H1 (cell line): Measurements from ENCODE around the gene KLF6. TPM values are rescaled to one million over a fixed set of nuclear protein-coding genes. Genes with fewer than 3 reads are reported as not detected.

Source experiments
- CTCF ChIA-PET: fragments of 300-600 bp; sonication (Branson Sonifier 250); formaldehyde crosslinking; loops from one replicate; lab custom pipeline; 2021; ENCODE audit not compliant: partially characterized antibody; lab: Charles Lee
- POLR2A ChIA-PET: fragments of 300-600 bp; sonication (Branson Sonifier 250); formaldehyde crosslinking; loops from one replicate; lab custom pipeline; 2021; ENCODE audit warnings: inconsistent platforms; ENCODE audit not compliant: partially characterized antibody; lab: Charles Lee
- DNase-seq, 2 experiments: peaks; one replicate each; pipeline versions ENCODE4 v3.0.0 to v3.0.0-alpha.2; 2010 to 2022; ENCODE audit warnings: low spot score in 2 of 2, low read depth in 1 of 2, mixed read lengths in 1 of 2
- FAIRE-seq: peaks from 2 replicates; lab custom pipeline; 2011; peaks lifted over from hg19 to GRCh38; lab: Jason Lieb, UNC
- H2AFZ ChIP-seq: 2 replicates; pipeline ENCODE4 v1.8.1; 2012; ENCODE audit warnings: low read length, inconsistent platforms
- H2AK5ac ChIP-seq: 2 replicates; pipeline ENCODE4 v1.6.1; 2013; ENCODE audit warnings: low read depth, low read length
- H2BK120ac ChIP-seq: replicated peaks from 2 replicates; pipeline ENCODE3; 2013; ENCODE audit warnings: low read depth, low read length, inconsistent platforms
- H2BK12ac ChIP-seq: 2 replicates; pipeline ENCODE4 v1.6.1; 2013; ENCODE audit warnings: low read depth, low read length
- H2BK15ac ChIP-seq: 2 replicates; pipeline ENCODE4 v1.6.1; 2013; ENCODE audit warnings: low read length
- H2BK20ac ChIP-seq: 2 replicates; pipeline ENCODE4 v1.6.1; 2013; ENCODE audit warnings: low read length
- H2BK5ac ChIP-seq: 2 replicates; pipeline ENCODE4 v1.6.1; 2013; ENCODE audit warnings: low read depth, low read length
- H3K14ac ChIP-seq: 2 replicates; pipeline ENCODE4 v1.6.1; 2013; ENCODE audit warnings: inconsistent platforms; ENCODE audit not compliant: insufficient read length
- H3K18ac ChIP-seq: 2 replicates; pipeline ENCODE4 v1.6.1; 2013; ENCODE audit warnings: low read length; ENCODE audit errors: extremely low read depth
- H3K23ac ChIP-seq: 2 replicates; pipeline ENCODE4 v1.6.1; 2013; ENCODE audit warnings: inconsistent platforms; ENCODE audit not compliant: insufficient read length
- H3K23me2 ChIP-seq: 2 replicates; pipeline ENCODE4 v1.6.1; 2013; ENCODE audit warnings: low read depth, low read length
- H3K27ac ChIP-seq: 2 replicates; pipeline ENCODE4 v1.6.1; 2011; ENCODE audit warnings: low read depth, low read length, inconsistent platforms
- H3K27me3 ChIP-seq, 4 experiments: replicated peaks in 1 of 4; 1 replicate in 1 of 4; 2 replicates in 3 of 4; pipeline versions ENCODE4 v1.6.1 to v1.8.1; 2011 to 2013; ENCODE audit warnings: low read length in 3 of 4, mild to moderate bottlenecking in 3 of 4, inconsistent platforms in 2 of 4, mixed read lengths in 2 of 4, moderate library complexity in 1 of 4; ENCODE audit not compliant: control insufficient read depth in 3 of 4, insufficient read depth in 3 of 4; ENCODE audit errors: extremely low read depth in 1 of 4
- H3K36me3 ChIP-seq, 4 experiments: 2 replicates each; pipeline versions ENCODE4 v1.6.1 to v1.8.1; 2011 to 2013; ENCODE audit warnings: mild to moderate bottlenecking in 4 of 4, low read length in 3 of 4, moderate library complexity in 2 of 4, control low read depth in 1 of 4, inconsistent platforms in 1 of 4; ENCODE audit not compliant: insufficient read depth in 4 of 4, control insufficient read depth in 2 of 4
- H3K4ac ChIP-seq: replicated peaks from 2 replicates; pipeline ENCODE3; 2013; ENCODE audit warnings: low read length, low read depth, mixed read lengths, inconsistent platforms; ENCODE audit not compliant: insufficient read length
- H3K4me1 ChIP-seq, 4 experiments: replicated peaks in 1 of 4; 1 replicate in 1 of 4; 2 replicates in 3 of 4; pipeline versions ENCODE4 v1.6.1 to v1.8.1; 2011 to 2013; ENCODE audit warnings: low read length in 3 of 4, inconsistent platforms in 2 of 4, mixed read lengths in 1 of 4; ENCODE audit not compliant: insufficient read depth in 4 of 4, control insufficient read depth in 3 of 4
- H3K4me2 ChIP-seq, 2 experiments: 2 replicates each; pipeline versions ENCODE4 v1.6.1 to v1.8.1; 2011 to 2013; ENCODE audit warnings: low read depth in 2 of 2, low read length in 2 of 2, control low read depth in 1 of 2, inconsistent platforms in 1 of 2, mild to moderate bottlenecking in 1 of 2; ENCODE audit not compliant: insufficient read depth in 1 of 2
- H3K4me3 ChIP-seq, 4 experiments: fragments of 200-600, 300-600 bp in 1 of 4; sonication (generic), shearing (Covaris generic), sonication (Bioruptor Twin) in 1 of 4; 2 replicates each; pipeline versions ENCODE4 v1.5.1 to v1.8.1; 2011 to 2016; ENCODE audit warnings: low read length in 4 of 4, low read depth in 3 of 4, control low read depth in 2 of 4, inconsistent platforms in 2 of 4, mild to moderate bottlenecking in 2 of 4, mixed read lengths in 1 of 4, moderate library complexity in 1 of 4; ENCODE audit not compliant: insufficient read depth in 2 of 4; ENCODE audit errors: extremely low read depth in 1 of 4
- H3K56ac ChIP-seq: replicated peaks from 2 replicates; pipeline ENCODE3; 2013; ENCODE audit warnings: low read depth, mild to moderate bottlenecking, mixed read lengths, low read length, inconsistent platforms; ENCODE audit not compliant: insufficient read length
- H3K79me1 ChIP-seq: 2 replicates; pipeline ENCODE4 v1.6.1; 2013; ENCODE audit warnings: low read depth, low read length, control low read depth
- H3K79me2 ChIP-seq, 2 experiments: 2 replicates each; pipeline versions ENCODE4 v1.6.1 to v1.8.1; 2012 to 2013; ENCODE audit warnings: low read length in 2 of 2, mild to moderate bottlenecking in 2 of 2, inconsistent platforms in 1 of 2; ENCODE audit not compliant: insufficient read depth in 2 of 2, control insufficient read depth in 1 of 2
- H3K9ac ChIP-seq, 4 experiments: replicated peaks in 1 of 4; 1 replicate in 1 of 4; 2 replicates in 3 of 4; pipeline versions ENCODE4 v1.6.1 to v1.8.1; 2011 to 2013; ENCODE audit warnings: low read depth in 3 of 4, low read length in 3 of 4, control low read depth in 2 of 4, mild to moderate bottlenecking in 2 of 4, moderate library complexity in 2 of 4, inconsistent platforms in 1 of 4; ENCODE audit errors: extremely low read depth in 1 of 4
- H3K9me3 ChIP-seq, 2 experiments: 2 replicates each; pipeline versions ENCODE4 v1.6.1 to v1.8.1; 2012 to 2013; ENCODE audit warnings: mild to moderate bottlenecking in 2 of 2, moderate library complexity in 2 of 2, control low read depth in 1 of 2, inconsistent platforms in 1 of 2, low read depth in 1 of 2, low read length in 1 of 2, mixed read lengths in 1 of 2; ENCODE audit not compliant: insufficient read depth in 2 of 2
- H4K20me1 ChIP-seq, 2 experiments: replicated peaks in 1 of 2; 2 replicates each; pipeline versions ENCODE3 to v1.8.1; 2011 to 2013; ENCODE audit warnings: inconsistent platforms in 2 of 2, low read length in 2 of 2, mild to moderate bottlenecking in 1 of 2; ENCODE audit not compliant: insufficient read depth in 2 of 2, control insufficient read depth in 1 of 2
- H4K5ac ChIP-seq: 2 replicates; pipeline ENCODE4 v1.6.1; 2013; ENCODE audit warnings: low read length, low read depth, mixed read lengths, inconsistent platforms; ENCODE audit not compliant: insufficient read length
- H4K8ac ChIP-seq: 2 replicates; pipeline ENCODE4 v1.8.0; 2013; ENCODE audit warnings: mild to moderate bottlenecking, moderate library complexity, low read length, inconsistent platforms; ENCODE audit not compliant: insufficient read depth; ENCODE audit errors: extremely low read depth
- H4K91ac ChIP-seq: replicated peaks from 2 replicates; pipeline ENCODE3; 2013; ENCODE audit warnings: low read length, mixed read lengths, inconsistent platforms; ENCODE audit not compliant: insufficient read length
- CBX5 ChIP-seq: fragments of 300-800, 300-1000 bp; sonication (generic); IDR thresholded peaks from 2 replicates; pipeline ENCODE4 v1.7.1; 2016; ENCODE audit warnings: antibody characterized with exemption, low read length, low read depth
- HDAC6 ChIP-seq: IDR thresholded peaks from one replicate; pipeline ENCODE4 v1.7.1; 2012; ENCODE audit warnings: low read depth, mild to moderate bottlenecking, inconsistent platforms, low read length, moderate library complexity
- JUN ChIP-seq: IDR thresholded peaks from 2 replicates; pipeline ENCODE4 v1.6.1; 2011; ENCODE audit warnings: low read depth, mild to moderate bottlenecking, improper control_type of control experiment, low read length
- KDM4A ChIP-seq: IDR thresholded peaks from one replicate; pipeline ENCODE4 v1.7.1; 2012; ENCODE audit warnings: low read depth, mild to moderate bottlenecking, moderate library complexity, low read length, inconsistent platforms; ENCODE audit not compliant: severe bottlenecking
- PHF8 ChIP-seq: fragments of 200-600 bp; sonication (generic); conservative IDR thresholded peaks from 2 replicates; pipeline ENCODE4 v1.7.1; 2012; ENCODE audit warnings: low read depth, mild to moderate bottlenecking, inconsistent platforms, low read length, moderate library complexity
- POLR2AphosphoS5 ChIP-seq: IDR thresholded peaks from 2 replicates; pipeline ENCODE4 v1.6.1; 2011; ENCODE audit warnings: low read depth, low read length
- RBBP5 ChIP-seq: IDR thresholded peaks from 2 replicates; pipeline ENCODE4 v1.7.1; 2012; ENCODE audit warnings: low read depth, mild to moderate bottlenecking, inconsistent platforms, low read length, moderate library complexity, borderline replicate concordance
- SIX5 ChIP-seq: IDR thresholded peaks from 2 replicates; pipeline ENCODE4 v1.6.1; 2011; ENCODE audit warnings: mild to moderate bottlenecking, low read depth, low read length
- TCF12 ChIP-seq: IDR thresholded peaks from 2 replicates; pipeline ENCODE4 v1.6.1; 2011; ENCODE audit warnings: low read depth, mild to moderate bottlenecking, low read length
- YY1 ChIP-seq: IDR thresholded peaks from 2 replicates; pipeline ENCODE4 v1.6.1; 2011; ENCODE audit warnings: low read depth, mild to moderate bottlenecking, low read length
- WGBS, 2 experiments: shearing (Covaris generic) in 1 of 2; methylation state at CpG; one replicate each; pipeline versions ENCODE4 v1.1.6 to v1.1.7; 2013 to 2015; ENCODE audit warnings: low lambda C conversion rate in 2 of 2, mixed read lengths in 2 of 2, inconsistent platforms in 1 of 2, low coverage in 1 of 2, missing lambda C conversion rate in 1 of 2; ENCODE audit not compliant: insufficient replicate concordance in 2 of 2, insufficient coverage in 1 of 2, insufficient read length in 1 of 2; ENCODE audit errors: extremely low coverage in 1 of 2, missing lambda C conversion rate in 1 of 2; 5-methylcytosine and 5-hydroxymethylcytosine counted together
- polyA plus RNA-seq, 7 experiments: library from polyadenylated mRNA; depleted of rRNA in 3 of 7; stranded (reverse) in 5 of 7; unstranded in 2 of 7; fragments of >200 nt in 5 of 7; fragments of 200-250 nt in 2 of 7; gene quantifications; 1 replicate in 5 of 7; 2 replicates in 1 of 7; 4 replicates in 1 of 7; pipeline versions ENCODE4 v1.2.1 to v1.2.3, GENCODE V29; 2011 to 2013; ENCODE audit warnings: missing spikeins in 2 of 7, mixed read lengths in 2 of 7
- total RNA-seq: library from RNA; stranded (reverse); fragmentation: NEBNext Ultra II Directional; extraction: Animal tissue kit (Norgen Biotek cat#: 25700); gene quantifications from 2 replicates; pipeline ENCODE4 v1.2.1, GENCODE V29; 2021
- TF ChIP-seq, protein P1 (sequence below): IDR thresholded peaks from 2 replicates; pipeline ENCODE4 v1.6.1; 2012; ENCODE audit warnings: inconsistent platforms
- TF ChIP-seq, protein P2 (sequence below): IDR thresholded peaks from 2 replicates; pipeline ENCODE4 v1.6.1; 2012; ENCODE audit warnings: inconsistent platforms
- TF ChIP-seq, protein P3 (sequence below): IDR thresholded peaks from 2 replicates; pipeline ENCODE4 v1.6.1; 2011; ENCODE audit warnings: low read depth, mild to moderate bottlenecking, low read length; ENCODE audit not compliant: insufficient read depth

Gene KLF6
- total and polyA plus RNA-seq, 2 of the 8 experiments (the other 6 are each of a cell fraction or from before 2014, with no cell fraction given), result 5.7 to 19.5 TPM

DNA sequence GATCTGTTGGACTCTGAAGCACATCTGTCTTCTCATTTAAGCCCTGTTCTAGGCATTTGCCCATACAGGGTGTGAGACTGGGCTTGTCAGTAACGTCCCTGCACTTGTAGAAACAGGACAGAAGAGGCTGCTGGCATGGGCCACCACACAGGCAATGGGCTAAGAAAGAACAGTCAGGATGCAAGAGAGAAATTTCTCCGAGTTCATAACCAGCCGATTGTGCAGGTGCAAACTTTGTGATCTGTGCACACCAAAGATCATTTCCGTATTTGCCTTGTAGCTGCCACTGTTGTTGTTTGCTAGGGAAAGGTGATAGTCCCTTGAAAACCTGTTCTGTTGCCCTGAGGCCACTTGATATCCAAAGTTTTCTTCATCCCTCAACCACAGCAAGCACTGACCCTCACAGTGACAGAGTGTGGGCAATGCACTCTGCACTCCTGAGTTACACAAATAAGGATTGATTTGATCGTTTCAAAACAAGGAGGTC is 20.3 kb downstream of the KLF6 start:
- peaks cover 0 to 10% (median 6%) of the 10 kb centered on the region in 4 experiments; a peak in 5 of 7 replicates for H3K4me1 ChIP-seq
- H3K23ac ChIP-seq, result no peak overlapping the region
- no peak overlapping the region for H2BK12ac ChIP-seq
- H4K91ac ChIP-seq, result no peak overlapping the region
- no peaks in the 10 kb centered on the region for H3K79me1 ChIP-seq
- ChIA-PET POLR2A (interaction anchor here (1.3 to 2.4 kb wide), 4 partner anchors 10 to 21 kb away, joined by 3 to 12 read pairs (median 4); partner anchors contain the start of gene KLF6), CTCF (interaction anchor here (1.2 to 1.3 kb wide), 2 partner anchors 13 to 14 kb away, joined by 3 to 5 read pairs; no protein-coding TSS in a partner anchor)
- no peak overlapping the region for H2AFZ ChIP-seq
- H3K4me3 ChIP-seq, result no peak overlapping the region
- no peak overlapping the region for H3K14ac ChIP-seq
- no peak overlapping the region for H2BK20ac ChIP-seq
- H4K20me1 ChIP-seq, result no peaks in the 10 kb centered on the region
- H3K27me3 ChIP-seq, result no peaks in the 10 kb centered on the region
- H2BK15ac ChIP-seq, result no peak overlapping the region
- H4K5ac ChIP-seq, result no peak overlapping the region
- DNase-seq (no peak), FAIRE-seq (no peak)
- no peak overlapping the region for H2BK120ac ChIP-seq
- H3K36me3 ChIP-seq, result no peaks in the 10 kb centered on the region
- H2AK5ac ChIP-seq, result no peak overlapping the region
- no peak overlapping the region for H3K4me2 ChIP-seq
- no peak overlapping the region for H4K8ac ChIP-seq
- no peak overlapping the region for H3K4ac ChIP-seq
- H3K56ac ChIP-seq, result no peak overlapping the region
- no peaks in the 10 kb centered on the region for H3K9me3 ChIP-seq
- H2BK5ac ChIP-seq, result no peak overlapping the region
- 86% methylated on average over 5 of the region's 5 CpGs; no CpG with 5 or more reads in 1 of the 2 experiments for WGBS, 2 experiments
- no peak overlapping the region for H3K27ac ChIP-seq
- H3K23me2 ChIP-seq, result no peaks in the 10 kb centered on the region
- no peaks in the 10 kb centered on the region for H3K79me2 ChIP-seq
- H3K9ac ChIP-seq, result no peak overlapping the region
- H3K18ac ChIP-seq, result no peak overlapping the region
- TF ChIP-seq CBX5 (no peak), RBBP5 (no peak), HDAC6 (no peak), SIX5 (no peak), TCF12 (no peak), YY1 (no peak), PHF8 (no peak), POLR2AphosphoS5 (no peak), JUN (no peak), KDM4A (no peak)
- TF ChIP-seq, protein P1, sequence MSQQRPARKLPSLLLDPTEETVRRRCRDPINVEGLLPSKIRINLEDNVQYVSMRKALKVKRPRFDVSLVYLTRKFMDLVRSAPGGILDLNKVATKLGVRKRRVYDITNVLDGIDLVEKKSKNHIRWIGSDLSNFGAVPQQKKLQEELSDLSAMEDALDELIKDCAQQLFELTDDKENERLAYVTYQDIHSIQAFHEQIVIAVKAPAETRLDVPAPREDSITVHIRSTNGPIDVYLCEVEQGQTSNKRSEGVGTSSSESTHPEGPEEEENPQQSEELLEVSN, result no peak
- TF ChIP-seq, protein P2, sequence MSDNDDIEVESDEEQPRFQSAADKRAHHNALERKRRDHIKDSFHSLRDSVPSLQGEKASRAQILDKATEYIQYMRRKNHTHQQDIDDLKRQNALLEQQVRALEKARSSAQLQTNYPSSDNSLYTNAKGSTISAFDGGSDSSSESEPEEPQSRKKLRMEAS, result no peak
- TF ChIP-seq, protein P3, sequence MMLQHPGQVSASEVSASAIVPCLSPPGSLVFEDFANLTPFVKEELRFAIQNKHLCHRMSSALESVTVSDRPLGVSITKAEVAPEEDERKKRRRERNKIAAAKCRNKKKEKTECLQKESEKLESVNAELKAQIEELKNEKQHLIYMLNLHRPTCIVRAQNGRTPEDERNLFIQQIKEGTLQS, result no peak
